HL-60 (cell line): ENCODE data around the gene CCDC197.

Experiments
- GABPA ChIP-seq: IDR thresholded peaks from 2 replicates; pipeline ENCODE4 v1.6.1; 2012; ENCODE audit warnings: low read depth
- POLR2AphosphoS5 ChIP-seq: IDR thresholded peaks from 2 replicates; pipeline ENCODE4 v1.6.1; 2012; ENCODE audit warnings: low read depth
- REST ChIP-seq: IDR thresholded peaks from 2 replicates; pipeline ENCODE4 v1.6.1; 2012; ENCODE audit warnings: low read depth; ENCODE audit not compliant: insufficient replicate concordance
- SPI1 ChIP-seq: IDR thresholded peaks from 2 replicates; pipeline ENCODE4 v1.6.1; 2012; ENCODE audit warnings: low read depth, mild to moderate bottlenecking, borderline replicate concordance
- TF ChIP-seq, protein P1 (sequence below): IDR thresholded peaks from one replicate; pipeline ENCODE4 v1.5.1; 2011; ENCODE audit warnings: low read length, control low read depth, inconsistent platforms; ENCODE audit not compliant: insufficient read depth

DNA sequence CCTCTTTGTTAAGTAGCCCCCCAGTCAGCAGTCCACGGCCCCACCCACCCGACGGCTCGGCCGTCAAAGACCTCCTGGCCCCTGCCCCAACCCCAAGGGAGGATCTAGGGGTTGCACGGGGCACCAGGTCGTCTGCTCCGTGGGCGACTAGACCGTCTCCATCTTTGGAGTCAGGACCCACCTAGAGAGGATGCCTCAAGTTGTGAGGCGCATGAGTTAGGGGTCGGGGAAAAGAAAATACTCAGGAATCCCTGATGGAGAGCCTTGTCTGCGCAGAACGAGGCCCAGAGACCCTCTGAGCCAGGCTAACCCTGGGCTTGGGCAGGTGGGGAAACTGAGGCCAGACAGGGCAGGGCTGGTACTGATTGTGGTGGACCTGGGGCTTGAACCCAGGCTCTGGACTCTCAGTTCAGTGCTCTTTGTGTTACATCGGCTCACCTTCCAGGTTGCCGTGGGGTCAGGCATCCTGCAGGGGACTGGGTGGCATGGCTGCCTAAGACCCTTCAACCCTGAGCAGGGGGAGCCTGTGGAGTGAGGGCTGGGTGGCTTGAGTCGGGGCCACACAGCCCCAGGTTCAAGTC is 29.9 kb downstream of the CCDC197 start:
- TF ChIP-seq, protein P1, sequence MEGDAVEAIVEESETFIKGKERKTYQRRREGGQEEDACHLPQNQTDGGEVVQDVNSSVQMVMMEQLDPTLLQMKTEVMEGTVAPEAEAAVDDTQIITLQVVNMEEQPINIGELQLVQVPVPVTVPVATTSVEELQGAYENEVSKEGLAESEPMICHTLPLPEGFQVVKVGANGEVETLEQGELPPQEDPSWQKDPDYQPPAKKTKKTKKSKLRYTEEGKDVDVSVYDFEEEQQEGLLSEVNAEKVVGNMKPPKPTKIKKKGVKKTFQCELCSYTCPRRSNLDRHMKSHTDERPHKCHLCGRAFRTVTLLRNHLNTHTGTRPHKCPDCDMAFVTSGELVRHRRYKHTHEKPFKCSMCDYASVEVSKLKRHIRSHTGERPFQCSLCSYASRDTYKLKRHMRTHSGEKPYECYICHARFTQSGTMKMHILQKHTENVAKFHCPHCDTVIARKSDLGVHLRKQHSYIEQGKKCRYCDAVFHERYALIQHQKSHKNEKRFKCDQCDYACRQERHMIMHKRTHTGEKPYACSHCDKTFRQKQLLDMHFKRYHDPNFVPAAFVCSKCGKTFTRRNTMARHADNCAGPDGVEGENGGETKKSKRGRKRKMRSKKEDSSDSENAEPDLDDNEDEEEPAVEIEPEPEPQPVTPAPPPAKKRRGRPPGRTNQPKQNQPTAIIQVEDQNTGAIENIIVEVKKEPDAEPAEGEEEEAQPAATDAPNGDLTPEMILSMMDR, result no peak
- no peak for TF ChIP-seq GABPA
- TF ChIP-seq POLR2AphosphoS5, result no peak
- no peak for TF ChIP-seq REST
- no peak for TF ChIP-seq SPI1
